HepG2 (cell line): ENCODE measurements around the gene RHOBTB3. TPM values are rescaled to one million over a fixed set of nuclear protein-coding genes. Genes with fewer than 3 reads are reported as not detected.
A peak's percentile ranks its signal among the peaks of the same experiment; 100 is the strongest.

ENCODE experiments used
- ATAC-seq: fragments of 200-7000 bp; cut with Tn5 transposase; 3 replicates; pipeline ENCODE4 v1.9.1; 2020; ENCODE audit warnings: mild to moderate bottlenecking, moderate library complexity
- BruUV-seq: library from RNA; stranded (reverse); fragments of 400-500 nt; replicated peaks from 2 replicates; lab custom pipeline; 2021; lab: Mats Ljungman, UMichigan
- CTCF ChIA-PET: fragments of 300-600 bp; formaldehyde crosslinking; extraction: SDS; loops from one replicate; lab custom pipeline; 2021; ENCODE audit warnings: low total read pairs, inconsistent platforms, low intra/inter-chr PET ratio; lab: Yijun Ruan, JAX
- POLR2A ChIA-PET: fragments of 350-600 bp; sonication (Branson Sonifier 250); formaldehyde crosslinking; loops from one replicate; lab custom pipeline; 2020; ENCODE audit warnings: antibody characterized with exemption, inconsistent platforms; lab: Yijun Ruan, JAX
- DNase-seq: peaks from one replicate; pipeline ENCODE4 v3.0.0-alpha.2; 2015; ENCODE audit warnings: low spot score
- FAIRE-seq: peaks from 3 replicates; lab custom pipeline; 2011; peaks lifted over from hg19 to GRCh38; lab: Jason Lieb, UNC
- H2AFZ ChIP-seq: one replicate; pipeline ENCODE4 v1.6.1; 2011; ENCODE audit warnings: low read length, inconsistent platforms
- H3K27ac ChIP-seq: fragments of 300-600 bp; 3 replicates; pipeline ENCODE4 v1.8.0; 2011; ENCODE audit warnings: mixed run types, mild to moderate bottlenecking, mixed read lengths, low read length, inconsistent platforms; ENCODE audit not compliant: insufficient read depth; ENCODE audit errors: extremely low read length
- H3K27me3 ChIP-seq, 2 experiments: fragments of 200-600 bp in 1 of 2; 2 replicates in 1 of 2; 3 replicates in 1 of 2; pipeline versions ENCODE4 v1.6.0 to v1.8.0; 2011; ENCODE audit warnings: low read length in 2 of 2, mild to moderate bottlenecking in 2 of 2, moderate library complexity in 2 of 2, inconsistent platforms in 1 of 2; ENCODE audit not compliant: insufficient read depth in 2 of 2, control insufficient read depth in 1 of 2
- H3K36me3 ChIP-seq, 2 experiments: fragments of 200-600 bp in 1 of 2; replicated peaks in 1 of 2; 2 replicates in 1 of 2; 3 replicates in 1 of 2; pipeline versions ENCODE4 v1.5.1 to v1.8.0; 2011; ENCODE audit warnings: low read length in 2 of 2, inconsistent platforms in 1 of 2; ENCODE audit not compliant: insufficient read depth in 2 of 2, control insufficient read depth in 1 of 2
- H3K4me1 ChIP-seq: 2 replicates; pipeline ENCODE4 v1.5.1; 2012; ENCODE audit warnings: low read length, inconsistent platforms; ENCODE audit not compliant: insufficient read depth
- H3K4me2 ChIP-seq: 2 replicates; pipeline ENCODE4 v1.6.0; 2011; ENCODE audit warnings: low read depth, low read length, inconsistent platforms
- H3K4me3 ChIP-seq, 3 experiments: fragments of 200-600 bp in 1 of 3; sonication (generic), shearing (Covaris generic) in 1 of 3; replicated peaks in 1 of 3; 2 replicates each; pipeline ENCODE4 v1.5.1; 2011 to 2016; ENCODE audit warnings: low read length in 3 of 3, inconsistent platforms in 2 of 3, low read depth in 2 of 3, mild to moderate bottlenecking in 2 of 3, control low read depth in 1 of 3, mixed read lengths in 1 of 3; ENCODE audit not compliant: insufficient read depth in 1 of 3
- H3K79me2 ChIP-seq: one replicate; pipeline ENCODE4 v1.6.1; 2011; ENCODE audit warnings: low read length, inconsistent platforms; ENCODE audit not compliant: insufficient read depth
- H3K9ac ChIP-seq: 2 replicates; pipeline ENCODE4 v1.6.0; 2011; ENCODE audit warnings: mild to moderate bottlenecking, low read depth, low read length, inconsistent platforms; ENCODE audit not compliant: insufficient read depth
- H3K9me3 ChIP-seq: 2 replicates; pipeline ENCODE4 v1.5.1; 2012; ENCODE audit warnings: mild to moderate bottlenecking, low read length
- H4K20me1 ChIP-seq: 2 replicates; pipeline ENCODE4 v1.6.0; 2011; ENCODE audit warnings: inconsistent platforms, mild to moderate bottlenecking, low read length, moderate library complexity; ENCODE audit not compliant: insufficient read depth
- ARID4A ChIP-seq: sonication (generic); formaldehyde crosslinking; IDR thresholded peaks from 2 replicates; pipeline ENCODE4 v1.5.0; 2020; ENCODE audit warnings: mild to moderate bottlenecking, missing genetic modification reagents, borderline replicate concordance
- MNT ChIP-seq: fragments of 450-650 bp; IDR thresholded peaks from 2 replicates; pipeline ENCODE4 v1.6.1; 2016
- ZIK1 ChIP-seq: sonication (generic); formaldehyde crosslinking; IDR thresholded peaks from 2 replicates; pipeline ENCODE4 v1.5.0; 2020; ENCODE audit warnings: mild to moderate bottlenecking, low read depth, missing genetic modification reagents, borderline replicate concordance
- ZNF20 ChIP-seq: sonication (generic); formaldehyde crosslinking; IDR thresholded peaks from 2 replicates; pipeline ENCODE4 v1.4.0; 2020; ENCODE audit warnings: mild to moderate bottlenecking, moderate library complexity, missing genetic modification reagents
- ZNF407 ChIP-seq: sonication (generic); formaldehyde crosslinking; IDR thresholded peaks from one replicate; pipeline ENCODE4 v1.5.1; 2020; ENCODE audit warnings: mild to moderate bottlenecking, missing genetic modification reagents; ENCODE audit errors: not compliant biosample characterization
- ZNF691 ChIP-seq: sonication (generic); formaldehyde crosslinking; IDR thresholded peaks from 2 replicates; pipeline ENCODE4 v1.4.0; 2020; ENCODE audit warnings: missing genetic modification reagents, low read depth, mild to moderate bottlenecking, borderline replicate concordance
- WGBS: methylation state at CpG from one replicate; pipeline ENCODE4 v1.1.6; 2017; ENCODE audit warnings: low lambda C conversion rate; 5-methylcytosine and 5-hydroxymethylcytosine counted together
- in situ Hi-C: cut with HindIII; loops from 2 replicates; pipeline ENCODE4 v1.10.0; 2017; ENCODE audit warnings: low pct_unique_long_range_greater_than_20kb; ENCODE audit not compliant: extremely low pct_ligation_motif_present
- intact Hi-C: fragments of 100-400 bp; cut with micrococcal nuclease; formaldehyde crosslinking; loops from one replicate; pipeline ENCODE4 v1.10.0; 2022; ENCODE audit not compliant: unreplicated experiment
- polyA plus RNA-seq, 8 experiments: library from polyadenylated mRNA; depleted of rRNA in 3 of 8; stranded (reverse) in 7 of 8; unstranded in 1 of 8; fragments of >200 nt; fragmentation: Illumina TruSeq in 4 of 8; extraction: Trizol in 4 of 8; gene quantifications; 2 replicates each; pipeline versions ENCODE4 v1.2.1 to v1.2.3, GENCODE V29; 2011 to 2016; ENCODE audit warnings: low read depth in 4 of 8, missing spikeins in 1 of 8, mixed read lengths in 1 of 8; ENCODE audit not compliant: insufficient read depth in 1 of 8
- total RNA-seq, 5 experiments: library from RNA; depleted of rRNA; stranded (reverse); fragments of >200 nt; fragmentation: Illumina TruSeq; extraction: Trizol; gene quantifications; 2 replicates each; pipeline ENCODE4 v1.2.3, GENCODE V29; 2016; ENCODE audit warnings: low read depth in 1 of 5

Gene RHOBTB3
- total and polyA plus RNA-seq, 2 of the 13 experiments (the other 11 are each of a cell fraction or from before 2014, with no cell fraction given): 31.6 to 35.4 TPM

- H3K79me2 ChIP-seq: peaks cover 48% of the 10 kb centered on the region
- ChIA-PET POLR2A (interaction anchor here (0.9 to 6.1 kb wide), 21 partner anchors 8 to 176 kb away, joined by 3 to 130 read pairs (median 12); partner anchors contain the start of genes ELL2, RFESD and RHOBTB3), CTCF (interaction anchor here (0.7 kb wide), 1 partner anchor 42 kb away, joined by 3 read pairs; no protein-coding TSS in a partner anchor)
- ATAC-seq: peak; percentile 63
- BruUV-seq: no TSS peak
- peak within 1 kb of the TSS; percentile 79 for H3K9ac ChIP-seq
- WGBS: no CpG with 5 or more reads among the region's 8 CpGs
- in situ Hi-C loops: no loop called here
- H3K4me3 ChIP-seq: peak within 1 kb of the TSS; percentile 66 to 86 (median 81)
- peak within 1 kb of the TSS; percentile 49 for H2AFZ ChIP-seq
- peaks cover 21% of the 10 kb centered on the region for H4K20me1 ChIP-seq
- peak; percentile 65 for DNase-seq
- peak; percentile 51 for FAIRE-seq
- intact Hi-C loops: loop anchor here (2.0 kb wide), 1 partner anchor 20 kb away; no protein-coding TSS in a partner anchor
- peak within 1 kb of the TSS; percentile 89 for H3K27ac ChIP-seq
- no peaks in the 10 kb centered on the region for H3K9me3 ChIP-seq
- peak within 1 kb of the TSS; percentile 94 for H3K4me2 ChIP-seq
- H3K4me1 ChIP-seq: peaks cover 87% of the 10 kb centered on the region
- H3K36me3 ChIP-seq: peaks cover 0 to 2% of the 10 kb centered on the region in 2 experiments; a peak in 2 of 5 replicates
- no peaks in the 10 kb centered on the region; a peak in 1 of 5 replicates for H3K27me3 ChIP-seq
- TF ChIP-seq ARID4A (CRISPR knock-in tag) (no peak; the same call in 1 of the 2 replicates), ZNF407 (no peak), MNT (no peak), ZIK1 (no peak), ZNF20 (CRISPR knock-in tag) (no peak), ZNF691 (no peak)
Observed at GRCh38 chr5:95822542-95823181, 91.5 kb downstream of the RHOBTB3 start, which contains the start of gene GLRX. GLRX (minus strand) TSS chr5:95822726; CDS start chr5:95822662, 64 bp downstream.
